Measurements from ENCODE around the gene RNASEH2A. TPM values are rescaled to one million over a fixed set of nuclear protein-coding genes. Genes with fewer than 3 reads are reported as not detected.

Gene RNASEH2A
- 88.4 and 99.4 TPM in 2 replicates for polyA plus RNA-seq (2014; cell fraction: cytosol; rRNA removed)
- 67.7 and 74.8 TPM in 2 replicates for polyA plus RNA-seq (2014; cell fraction: nucleus; rRNA removed)

- peak; percentile 90 for DNase-seq (ENCODE audit: low spot score)
Observed at GRCh38 chr19:12806242-12807081, at the start of gene RNASEH2A. Gene RNASEH2A, plus strand, starts transcription at chr19:12806584. Its CDS starts 90 bp downstream, at chr19:12806674.

- DNase-seq (ENCODE audit: low spot score), result peak; percentile 83
Observed at GRCh38 chr19:12757544-12758274, 48.7 kb upstream of the RNASEH2A start.

DNA sequence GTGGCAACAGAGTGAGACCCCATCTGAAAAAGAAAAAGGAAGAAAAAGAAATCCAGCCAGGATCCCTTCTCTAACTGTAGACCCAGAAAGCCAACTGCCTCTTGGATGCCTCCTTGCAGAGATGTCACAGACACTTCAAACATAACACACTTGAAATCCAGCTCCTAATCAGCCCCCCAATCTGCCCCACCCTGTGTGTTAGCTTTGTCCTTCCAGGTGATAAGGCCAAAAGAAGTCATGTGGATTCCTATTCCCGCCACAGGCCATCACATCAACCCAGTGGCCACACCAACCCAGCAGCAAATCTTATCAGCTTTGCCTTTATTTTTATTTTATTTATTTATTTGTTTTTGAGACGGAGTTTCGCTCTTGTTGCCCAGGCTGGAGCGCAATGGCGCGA lies 46.7 kb upstream of the RNASEH2A start:
- DNase-seq (ENCODE audit: low spot score), result no peak

GRCh38 chr19:12763100-12763499 lies 43.3 kb upstream of the RNASEH2A start:
- no peak for DNase-seq (ENCODE audit: low spot score)

GRCh38 chr19:12764698-12765097 lies 41.7 kb upstream of the RNASEH2A start:
- no peak for DNase-seq (ENCODE audit: low spot score)

GRCh38 chr19:12766051-12766521 lies 40.3 kb upstream of the RNASEH2A start:
- no peak for DNase-seq (ENCODE audit: low spot score)

GRCh38 chr19:12767150-12767549 lies 39.2 kb upstream of the RNASEH2A start:
- DNase-seq (ENCODE audit: low spot score), result no peak

DNA sequence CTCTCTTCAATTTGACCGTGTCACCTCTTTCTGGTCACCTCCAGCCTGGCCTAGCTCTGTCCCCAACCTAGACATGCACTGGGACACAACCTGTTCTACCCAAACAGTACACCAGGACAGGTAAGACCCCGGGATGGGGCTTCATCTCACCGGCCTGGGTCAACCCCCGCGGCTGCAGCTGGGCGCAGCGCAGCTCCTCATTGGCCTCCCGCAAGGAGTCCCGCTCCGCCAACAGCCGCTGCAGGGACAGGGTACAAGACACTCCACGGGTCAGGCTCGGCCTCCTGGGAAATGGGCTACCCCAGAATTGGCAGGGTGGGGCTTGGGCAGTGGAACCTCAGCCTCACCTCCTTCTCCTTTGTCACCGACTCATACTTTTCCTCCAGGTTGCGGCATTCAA lies 38.7 kb upstream of the RNASEH2A start:
- DNase-seq (ENCODE audit: low spot score), result no peak

DNA sequence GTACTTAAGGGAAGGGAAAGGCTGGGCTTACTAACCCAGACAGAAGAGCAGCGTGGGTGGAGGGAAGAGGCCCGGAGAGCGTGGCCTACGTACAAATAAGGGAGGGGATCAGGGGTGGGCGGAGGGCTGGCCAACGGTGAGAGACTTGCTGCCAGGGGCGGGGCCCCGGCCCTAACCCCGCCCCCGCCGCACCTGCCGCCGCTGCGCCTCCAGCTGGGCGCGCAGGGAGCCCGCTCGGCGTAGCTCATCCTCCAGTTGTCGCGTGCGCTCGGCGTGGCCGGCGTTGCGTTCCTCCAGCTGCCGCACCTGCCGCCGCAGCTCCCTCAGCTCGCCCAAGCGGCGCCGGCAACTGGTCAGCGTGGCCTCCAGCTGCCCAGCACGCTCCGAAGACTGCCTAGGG lies 36.7 kb upstream of the RNASEH2A start:
- peak; percentile 65 for DNase-seq (ENCODE audit: low spot score)

- no peak for DNase-seq (ENCODE audit: low spot score)
Observed at GRCh38 chr19:12770922-12771321, 35.5 kb upstream of the RNASEH2A start.

- no peak for DNase-seq (ENCODE audit: low spot score)
Observed at GRCh38 chr19:12772323-12772722, 34.1 kb upstream of the RNASEH2A start.

DNA sequence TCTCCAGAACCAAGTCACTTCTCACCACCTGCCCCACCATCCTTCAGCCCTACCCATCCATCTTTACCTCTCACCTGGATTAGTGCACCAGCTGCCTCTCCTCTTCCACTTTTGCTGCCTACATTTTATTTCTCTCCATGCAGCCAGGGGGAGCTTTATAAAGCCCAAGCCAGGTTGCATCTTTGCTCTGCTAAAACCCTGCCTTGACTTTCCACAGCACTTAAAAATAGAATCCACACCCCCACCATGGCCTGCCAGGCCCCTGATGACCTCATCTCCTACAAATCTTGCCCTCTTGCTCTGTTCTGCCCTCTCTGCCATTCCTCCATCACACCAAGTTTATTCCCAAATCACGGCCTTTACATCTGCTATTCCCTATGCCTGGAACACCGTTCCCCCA lies 32.8 kb upstream of the RNASEH2A start:
- DNase-seq (ENCODE audit: low spot score), result no peak

- no peak for DNase-seq (ENCODE audit: low spot score)
Observed at GRCh38 chr19:12774588-12775555, 31.5 kb upstream of the RNASEH2A start, which contains the start of gene HOOK2. Gene HOOK2, minus strand, starts transcription at chr19:12775552. Its CDS starts 103 bp downstream, at chr19:12775449.

DNA sequence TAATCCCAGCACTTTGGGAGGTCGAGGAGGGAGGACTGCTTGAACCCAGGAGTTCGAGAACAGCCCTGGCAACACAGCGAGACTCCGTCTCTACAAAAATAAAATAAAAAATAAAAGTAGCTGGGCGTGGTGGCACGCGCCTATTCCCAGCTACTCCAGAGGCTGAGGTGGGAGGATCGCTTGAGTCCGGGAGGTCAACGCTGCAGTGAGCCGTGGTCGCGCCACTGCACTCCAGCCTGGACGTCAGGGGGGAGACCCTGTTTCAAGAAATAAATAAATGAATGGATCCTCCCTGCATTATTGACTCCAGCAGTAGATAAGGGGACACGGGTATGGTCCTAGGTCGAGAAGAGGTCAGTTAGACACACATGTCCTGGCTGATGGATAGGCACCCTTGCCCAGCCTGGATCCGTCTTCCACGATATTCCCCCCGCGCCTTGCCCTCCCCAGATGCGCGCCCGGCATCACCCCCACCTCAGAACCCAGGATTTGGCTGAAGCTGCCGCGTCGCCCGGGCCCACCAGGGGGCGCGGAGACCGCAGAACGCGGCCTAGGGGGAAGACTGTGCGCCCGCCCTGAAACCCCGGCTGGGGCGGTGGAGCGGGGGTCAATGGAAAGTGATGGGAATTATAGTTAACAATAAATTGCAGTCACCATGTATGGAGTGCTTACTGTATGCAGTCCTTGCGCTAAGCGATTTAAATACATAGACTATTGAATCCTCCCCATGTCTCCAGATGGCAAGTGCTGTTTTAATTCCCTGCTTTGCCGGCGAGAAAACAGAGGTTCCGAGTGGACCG lies 29.0 kb upstream of the RNASEH2A start:
- DNase-seq (ENCODE audit: low spot score), result peak; percentile 77

- peak; percentile 78 for DNase-seq (ENCODE audit: low spot score)
Observed at GRCh38 chr19:12778017-12778904, 28.1 kb upstream of the RNASEH2A start.

GRCh38 chr19:12778905-12779161 lies 27.6 kb upstream of the RNASEH2A start:
- no peak for DNase-seq (ENCODE audit: low spot score)

DNA sequence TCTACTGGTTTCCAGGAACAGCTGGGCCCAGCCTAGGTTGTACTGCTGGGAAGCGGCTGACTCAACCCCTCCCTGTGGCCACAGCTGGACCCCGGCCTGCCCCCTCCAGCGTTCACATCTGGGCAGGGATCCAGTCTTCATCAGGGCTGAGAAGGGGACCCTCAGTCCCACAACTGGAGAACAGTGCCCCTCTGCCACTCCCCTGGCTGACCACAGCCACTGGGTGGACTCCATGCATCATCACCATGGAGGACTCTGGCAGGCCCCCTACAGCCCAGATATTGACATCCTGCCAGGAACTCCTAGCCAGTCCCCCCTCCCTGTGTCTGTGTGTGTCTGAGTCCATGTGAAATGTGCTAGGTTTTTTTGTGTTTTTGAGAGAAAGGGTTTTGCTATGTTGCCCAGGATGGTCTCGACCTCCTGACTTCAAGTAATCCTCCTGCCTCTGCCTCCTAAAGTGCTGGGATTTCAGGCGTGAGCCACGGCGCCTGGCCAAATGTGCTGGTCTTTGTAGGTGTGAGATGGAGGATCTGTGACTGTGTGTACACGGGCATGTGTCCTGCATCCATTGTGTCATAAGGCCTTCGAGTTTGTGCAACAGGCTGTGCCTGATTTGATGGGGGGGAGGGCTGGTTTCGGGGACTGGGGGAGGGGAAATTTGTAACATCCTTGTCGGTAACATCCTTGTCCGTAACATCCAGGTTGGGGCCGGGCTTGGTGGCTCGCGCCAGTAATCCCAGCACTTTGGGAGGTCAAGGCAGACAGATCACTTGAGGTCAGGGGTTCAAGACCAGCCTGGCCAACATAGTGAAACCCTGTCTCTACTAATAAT lies 27.0 kb upstream of the RNASEH2A start:
- DNase-seq (ENCODE audit: low spot score), result no peak

DNA sequence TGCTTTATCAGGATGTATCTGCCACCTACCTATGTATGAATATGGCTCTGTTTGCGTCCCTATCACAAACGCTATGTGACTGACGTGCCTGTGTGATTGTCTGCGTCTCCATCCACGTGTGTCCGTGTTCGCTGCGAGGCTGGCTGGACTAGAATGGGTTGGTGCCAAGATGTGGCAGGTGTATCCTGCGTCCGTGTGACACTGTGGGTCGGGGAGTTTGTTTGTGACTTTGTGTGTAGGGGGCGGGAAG lies 24.3 kb upstream of the RNASEH2A start:
- no peak for DNase-seq (ENCODE audit: low spot score)
